Memory B cell (primary cell): ENCODE results near the gene LTBP1.

Source experiments
- ATAC-seq: fragments of 150-1000 bp; cut with Tn5 transposase; 2 replicates; pipeline ENCODE4 v1.10.0; 2021; ENCODE audit warnings: low read depth, mild to moderate bottlenecking, moderate library complexity
- DNase-seq, 2 donors: peaks; one replicate each; pipeline ENCODE4 v3.0.0; 2022; ENCODE audit warnings: low spot score in 2 of 2
- H3K27ac Mint-ChIP-seq: one replicate; pipeline ENCODE4 v1.8.0; 2022; ENCODE audit warnings: mild to moderate bottlenecking, moderate library complexity, mixed read lengths
- H3K27me3 Mint-ChIP-seq: one replicate; pipeline ENCODE4 v1.8.0; 2022; ENCODE audit warnings: mixed read lengths
- H3K36me3 Mint-ChIP-seq: one replicate; pipeline ENCODE4 v1.8.0; 2022; ENCODE audit warnings: mild to moderate bottlenecking, mixed read lengths
- H3K4me1 Mint-ChIP-seq: one replicate; pipeline ENCODE4 v1.8.0; 2022; ENCODE audit warnings: mixed read lengths
- H3K4me3 Mint-ChIP-seq: one replicate; pipeline ENCODE4 v1.8.0; 2022; ENCODE audit warnings: mild to moderate bottlenecking, moderate library complexity, mixed read lengths
- H3K9me3 Mint-ChIP-seq: one replicate; pipeline ENCODE4 v1.8.0; 2022; ENCODE audit warnings: mixed read lengths

The LTBP1 gene

DNA sequence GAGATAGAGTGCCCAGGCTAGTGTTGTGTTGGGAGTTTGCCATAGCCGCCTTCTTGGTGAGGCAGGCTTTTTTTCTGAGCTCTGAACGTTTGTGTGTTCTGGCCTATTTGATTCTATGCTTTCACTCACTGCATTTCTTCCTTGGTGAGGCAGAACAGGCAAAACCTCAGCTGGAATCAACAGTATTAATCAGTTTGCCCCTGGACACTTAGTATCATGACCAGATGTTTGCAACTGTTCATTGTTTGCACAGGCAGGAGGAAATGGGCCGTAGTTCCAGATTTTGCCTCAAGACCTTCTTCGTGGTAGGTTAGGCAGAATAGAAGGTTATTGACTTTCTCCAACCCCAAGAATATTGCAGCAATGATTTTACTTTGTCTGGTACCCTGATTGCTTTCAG is 311.6 kb downstream of the LTBP1 start:
- H3K27ac Mint-ChIP-seq = no peak overlapping the region
- peaks cover 9% of the 10 kb centered on the region for H3K27me3 Mint-ChIP-seq
- H3K4me1 Mint-ChIP-seq = peaks cover 2% of the 10 kb centered on the region
- ATAC-seq (no peak), DNase-seq (no peak)
- H3K36me3 Mint-ChIP-seq = no peaks in the 10 kb centered on the region
- no peak overlapping the region for H3K4me3 Mint-ChIP-seq
- no peaks in the 10 kb centered on the region for H3K9me3 Mint-ChIP-seq

DNA sequence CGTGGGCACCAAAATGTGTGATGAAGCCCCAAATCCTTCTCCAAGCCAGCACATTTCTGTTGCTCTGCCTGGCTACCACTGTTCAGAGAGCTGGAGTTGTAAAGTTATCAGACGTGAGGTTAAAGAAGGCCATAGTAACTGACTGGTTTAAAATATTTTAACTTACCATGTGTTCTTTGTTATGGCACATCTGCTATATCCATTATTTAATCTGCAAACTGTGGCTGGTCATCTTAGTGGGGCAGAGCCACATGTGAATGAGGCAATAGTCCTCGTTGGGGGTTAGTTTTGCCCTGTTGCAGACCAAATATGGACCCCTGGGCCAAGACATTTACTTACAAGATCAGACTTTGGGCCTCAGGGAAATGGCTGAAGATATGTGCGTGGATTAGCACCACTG is 315.3 kb downstream of the LTBP1 start:
- peaks cover 8% of the 10 kb centered on the region for H3K27me3 Mint-ChIP-seq
- no peak for DNase-seq
- H3K4me1 Mint-ChIP-seq = peaks cover 2% of the 10 kb centered on the region
- no peak overlapping the region for H3K27ac Mint-ChIP-seq
- H3K36me3 Mint-ChIP-seq = no peaks in the 10 kb centered on the region
- H3K4me3 Mint-ChIP-seq = no peak overlapping the region
- no peaks in the 10 kb centered on the region for H3K9me3 Mint-ChIP-seq
- no peak for ATAC-seq

DNA sequence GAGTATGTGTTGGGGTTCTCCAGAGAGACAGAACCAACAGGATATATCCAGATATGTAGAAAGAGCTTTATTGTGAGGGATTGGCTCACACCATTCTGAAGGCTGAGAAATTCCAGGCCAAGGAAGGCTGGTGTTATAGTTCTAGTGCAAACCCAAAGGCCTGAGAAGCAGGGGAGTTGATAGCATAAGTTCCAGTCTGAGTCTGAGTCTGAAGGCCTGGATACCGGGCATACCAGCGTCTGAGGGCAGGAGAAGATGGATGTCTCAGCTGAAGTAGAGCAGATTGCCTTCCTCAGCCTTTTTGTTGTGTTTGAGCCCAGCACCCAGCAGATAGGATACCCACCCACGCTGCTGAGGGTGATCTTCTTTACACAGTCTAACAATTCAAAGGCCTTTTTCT is 318.0 kb downstream of the LTBP1 start:
- ATAC-seq (no peak), DNase-seq (no peak)
- no peak overlapping the region for H3K27ac Mint-ChIP-seq
- no peaks in the 10 kb centered on the region for H3K36me3 Mint-ChIP-seq
- no peak overlapping the region for H3K4me3 Mint-ChIP-seq
- peaks cover 11% of the 10 kb centered on the region for H3K27me3 Mint-ChIP-seq
- H3K4me1 Mint-ChIP-seq = peaks cover 2% of the 10 kb centered on the region
- no peaks in the 10 kb centered on the region for H3K9me3 Mint-ChIP-seq

DNA sequence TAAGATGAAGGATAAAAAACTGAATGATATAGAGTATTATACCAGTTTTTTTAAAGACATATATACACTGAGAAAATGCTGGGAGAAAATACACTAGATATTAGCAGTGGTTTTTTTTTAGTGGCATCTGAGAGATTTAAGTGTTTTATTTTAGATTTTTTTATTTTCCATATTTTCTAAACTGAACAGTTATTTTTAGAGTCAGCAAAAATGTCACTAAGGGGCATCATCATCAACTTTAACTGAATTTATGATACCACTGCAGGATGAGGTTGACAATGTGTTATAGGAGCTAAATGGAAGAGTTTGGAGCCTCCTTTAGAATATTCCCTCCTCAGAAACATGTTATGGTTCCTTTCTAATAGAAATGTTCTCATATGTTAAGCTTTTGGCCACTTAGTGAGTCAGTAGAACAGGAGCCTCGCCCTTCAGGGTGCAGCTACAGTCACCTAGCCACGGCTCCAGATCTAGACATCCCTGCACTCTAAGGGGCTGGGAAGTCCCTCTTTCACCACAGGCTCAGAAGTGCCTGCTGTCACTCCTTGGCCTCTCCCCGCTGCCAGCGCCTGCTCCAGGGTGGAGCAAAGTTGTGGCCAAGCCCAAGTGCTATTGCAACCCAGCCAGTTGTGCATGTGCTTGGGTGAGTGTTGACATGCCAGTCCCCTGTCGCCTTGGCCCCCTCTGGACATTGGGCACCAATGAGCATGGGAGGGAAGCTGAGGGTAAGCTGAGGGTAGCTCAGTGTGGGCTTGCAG is 319.0 kb downstream of the LTBP1 start:
- Mint-ChIP-seq H3K4me3 (no peak overlapping the region), H3K4me1 (peaks cover 2% of the 10 kb centered on the region), H3K9me3 (no peaks in the 10 kb centered on the region), H3K27ac (no peak overlapping the region), H3K36me3 (no peaks in the 10 kb centered on the region), H3K27me3 (peaks cover 11% of the 10 kb centered on the region)
- ATAC-seq (no peak), DNase-seq (no peak)

DNA sequence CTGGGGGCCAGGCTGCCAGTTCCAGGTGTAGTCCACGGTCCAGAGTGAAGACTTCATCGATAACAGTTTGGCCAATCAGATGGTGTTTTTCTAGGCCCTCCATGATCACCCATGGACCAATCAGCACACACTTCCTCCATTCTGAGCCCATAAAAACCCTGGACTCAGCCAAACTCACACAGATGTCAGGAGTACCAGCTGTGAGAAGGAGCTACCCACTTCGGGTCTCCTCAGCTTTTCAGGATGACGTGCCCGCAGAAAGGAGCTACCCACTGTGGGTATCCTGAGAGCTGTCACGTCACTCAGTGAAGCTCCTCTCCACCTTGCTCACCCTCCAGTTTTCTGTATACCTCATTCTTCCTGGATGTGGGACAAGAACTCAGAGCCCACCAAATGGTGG is 319.7 kb downstream of the LTBP1 start:
- no peak overlapping the region for H3K27ac Mint-ChIP-seq
- ATAC-seq = no peak
- no peaks in the 10 kb centered on the region for H3K4me1 Mint-ChIP-seq
- H3K9me3 Mint-ChIP-seq = no peaks in the 10 kb centered on the region
- no peak for DNase-seq
- no peak overlapping the region for H3K4me3 Mint-ChIP-seq
- H3K27me3 Mint-ChIP-seq = peaks cover 6% of the 10 kb centered on the region
- H3K36me3 Mint-ChIP-seq = no peaks in the 10 kb centered on the region

DNA sequence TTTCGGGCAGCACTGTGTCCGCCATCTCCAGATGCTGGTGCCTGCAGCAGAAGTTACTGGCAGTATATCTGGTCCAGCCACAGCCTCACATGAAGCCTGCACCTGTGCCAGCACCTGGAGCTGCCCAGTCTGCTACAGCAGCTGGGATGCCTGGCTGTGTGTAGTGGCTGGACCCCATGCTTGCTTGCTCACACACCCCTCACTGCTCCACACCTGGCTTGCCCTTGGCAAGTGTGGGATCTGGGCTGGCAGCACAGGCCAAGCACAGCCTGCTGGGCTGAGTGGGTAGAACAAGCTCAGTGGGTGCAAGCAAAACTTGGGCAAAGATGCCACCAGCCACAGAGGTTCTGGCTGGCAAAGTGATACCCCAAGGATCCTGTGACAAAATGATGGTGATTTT is 320.3 kb downstream of the LTBP1 start:
- no peaks in the 10 kb centered on the region for H3K9me3 Mint-ChIP-seq
- H3K27ac Mint-ChIP-seq = no peak overlapping the region
- no peak for DNase-seq
- no peak for ATAC-seq
- H3K36me3 Mint-ChIP-seq = no peaks in the 10 kb centered on the region
- H3K27me3 Mint-ChIP-seq = peaks cover 7% of the 10 kb centered on the region
- H3K4me1 Mint-ChIP-seq = peaks cover 3% of the 10 kb centered on the region
- H3K4me3 Mint-ChIP-seq = no peak overlapping the region

DNA sequence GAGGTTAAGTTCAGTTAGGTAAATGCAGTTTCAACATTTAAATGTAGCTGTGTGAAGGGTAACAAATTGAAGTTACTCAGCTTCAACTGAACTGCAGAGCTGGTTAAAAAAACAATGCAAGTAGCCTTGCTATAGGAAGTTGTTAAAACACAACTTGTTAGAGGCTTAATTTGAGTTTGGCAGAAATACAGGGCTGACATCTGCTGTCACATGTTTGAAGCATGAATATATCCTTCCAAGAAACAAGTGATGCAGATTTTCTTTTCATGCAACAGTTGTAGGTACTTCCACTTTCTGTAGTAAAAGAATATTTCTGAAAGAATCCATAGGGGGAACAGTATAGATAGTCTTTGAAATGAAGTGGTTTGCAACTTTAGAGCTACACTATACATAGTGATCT is 321.0 kb downstream of the LTBP1 start:
- no peak for ATAC-seq
- H3K4me1 Mint-ChIP-seq = peaks cover 5% of the 10 kb centered on the region
- no peak for DNase-seq

DNA sequence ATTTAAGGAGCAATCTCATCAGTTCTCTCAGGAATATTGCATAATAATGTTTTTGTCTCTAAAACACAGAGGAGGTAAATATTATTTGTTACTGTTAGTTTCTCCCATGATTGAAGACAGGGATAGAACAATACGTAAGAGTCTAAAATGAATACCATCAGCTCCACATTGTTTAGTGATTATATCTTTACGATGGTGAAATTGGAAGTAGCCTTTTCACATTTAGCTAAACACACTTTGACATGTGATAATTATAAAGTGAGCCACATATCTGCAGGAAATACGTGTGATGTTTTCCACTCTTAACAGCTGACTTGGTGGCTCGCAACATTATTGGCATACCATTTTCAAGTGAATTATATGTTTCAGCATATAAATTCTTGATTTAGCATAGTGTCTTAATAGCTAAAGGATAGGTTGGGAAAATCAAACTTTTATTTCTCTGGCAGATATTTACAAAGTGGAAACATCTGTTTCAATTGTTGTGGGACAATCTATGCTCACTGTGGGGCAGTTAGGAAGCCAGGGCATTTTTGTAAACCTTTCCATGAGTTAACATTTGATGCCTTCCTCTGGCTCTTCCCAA is 321.6 kb downstream of the LTBP1 start:
- H3K4me1 Mint-ChIP-seq = peaks cover 5% of the 10 kb centered on the region

More for the DNA sequence above, 321.0 kb downstream of the LTBP1 start:
- H3K9me3 Mint-ChIP-seq = no peaks in the 10 kb centered on the region
- peaks cover 7% of the 10 kb centered on the region for H3K27me3 Mint-ChIP-seq
- no peak overlapping the region for H3K4me3 Mint-ChIP-seq
- no peaks in the 10 kb centered on the region for H3K36me3 Mint-ChIP-seq
- no peak overlapping the region for H3K27ac Mint-ChIP-seq

DNA sequence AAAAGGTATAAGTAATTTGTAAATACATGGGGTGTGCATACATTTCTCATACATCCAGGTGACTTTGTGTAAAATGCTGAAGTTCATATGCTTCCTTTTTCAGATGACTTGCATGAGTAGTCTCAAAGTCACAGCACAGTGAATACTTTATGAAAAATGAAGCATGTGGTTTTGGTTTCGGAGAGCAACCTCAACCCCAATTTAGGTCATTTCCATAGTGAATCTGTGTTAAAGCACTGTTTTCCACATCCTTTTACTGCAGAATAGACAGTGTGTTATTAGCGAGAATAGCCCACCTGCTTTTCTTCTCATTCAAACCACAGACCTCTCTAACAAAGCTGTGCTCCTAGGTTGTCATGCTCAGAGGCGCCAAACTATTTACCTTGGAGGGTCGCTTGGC is 325.2 kb downstream of the LTBP1 start:
- Mint-ChIP-seq H3K27ac (no peak overlapping the region), H3K4me3 (no peak overlapping the region), H3K4me1 (peaks cover 5% of the 10 kb centered on the region), H3K27me3 (peaks cover 14% of the 10 kb centered on the region), H3K9me3 (no peaks in the 10 kb centered on the region), H3K36me3 (no peaks in the 10 kb centered on the region)
- DNase-seq (peak in 1 of 2 donors; percentile 30), ATAC-seq (peak; percentile 94)

More for the DNA sequence above, 321.6 kb downstream of the LTBP1 start:
- no peak for DNase-seq
- Mint-ChIP-seq H3K4me3 (no peak overlapping the region), H3K27me3 (peaks cover 6% of the 10 kb centered on the region), H3K27ac (no peak overlapping the region), H3K9me3 (no peaks in the 10 kb centered on the region), H3K36me3 (no peaks in the 10 kb centered on the region)
- ATAC-seq = no peak

DNA sequence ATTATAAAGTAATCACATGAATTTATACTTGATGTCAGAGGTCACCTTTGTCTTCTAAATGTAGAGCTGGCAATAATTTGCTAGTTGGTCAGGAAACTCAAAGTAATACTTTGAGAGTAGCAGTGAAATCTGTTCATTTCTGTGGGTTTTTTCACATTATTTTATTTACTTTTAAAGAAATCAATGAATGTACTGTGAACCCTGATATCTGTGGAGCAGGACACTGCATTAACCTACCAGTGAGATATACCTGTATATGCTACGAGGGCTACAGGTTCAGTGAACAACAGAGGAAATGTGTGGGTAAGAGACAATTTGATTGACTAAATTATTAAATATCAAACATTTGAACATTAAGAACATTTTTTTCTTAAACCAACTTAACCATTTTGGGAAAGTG is 326.7 kb downstream of the LTBP1 start:
- no peaks in the 10 kb centered on the region for H3K36me3 Mint-ChIP-seq
- H3K4me1 Mint-ChIP-seq = peaks cover 5% of the 10 kb centered on the region
- ATAC-seq (no peak), DNase-seq (no peak)
- H3K9me3 Mint-ChIP-seq = no peaks in the 10 kb centered on the region
- H3K27ac Mint-ChIP-seq = no peak overlapping the region
- H3K27me3 Mint-ChIP-seq = peaks cover 14% of the 10 kb centered on the region
- no peak overlapping the region for H3K4me3 Mint-ChIP-seq

DNA sequence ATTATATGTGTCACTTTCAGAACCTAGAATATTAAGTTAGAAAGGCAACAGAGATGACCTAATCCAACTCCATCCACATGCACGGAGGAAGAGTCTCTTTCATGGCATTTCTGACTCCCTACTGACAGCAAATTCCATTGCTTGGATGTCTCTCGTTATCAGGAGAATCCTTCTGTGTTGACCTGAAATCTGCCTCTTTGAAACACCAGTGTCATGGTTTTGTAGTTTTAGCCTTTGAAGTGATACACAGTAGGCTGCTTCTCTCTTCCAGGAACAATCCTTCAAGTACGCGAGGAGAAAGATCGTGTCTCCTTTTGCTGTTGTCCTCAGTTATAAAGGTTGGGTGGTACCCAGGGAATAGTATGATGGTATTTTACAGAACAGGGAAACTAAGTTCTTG is 327.8 kb downstream of the LTBP1 start:
- Mint-ChIP-seq H3K4me1 (peaks cover 5% of the 10 kb centered on the region), H3K27me3 (peaks cover 13% of the 10 kb centered on the region), H3K4me3 (no peak overlapping the region)

DNA sequence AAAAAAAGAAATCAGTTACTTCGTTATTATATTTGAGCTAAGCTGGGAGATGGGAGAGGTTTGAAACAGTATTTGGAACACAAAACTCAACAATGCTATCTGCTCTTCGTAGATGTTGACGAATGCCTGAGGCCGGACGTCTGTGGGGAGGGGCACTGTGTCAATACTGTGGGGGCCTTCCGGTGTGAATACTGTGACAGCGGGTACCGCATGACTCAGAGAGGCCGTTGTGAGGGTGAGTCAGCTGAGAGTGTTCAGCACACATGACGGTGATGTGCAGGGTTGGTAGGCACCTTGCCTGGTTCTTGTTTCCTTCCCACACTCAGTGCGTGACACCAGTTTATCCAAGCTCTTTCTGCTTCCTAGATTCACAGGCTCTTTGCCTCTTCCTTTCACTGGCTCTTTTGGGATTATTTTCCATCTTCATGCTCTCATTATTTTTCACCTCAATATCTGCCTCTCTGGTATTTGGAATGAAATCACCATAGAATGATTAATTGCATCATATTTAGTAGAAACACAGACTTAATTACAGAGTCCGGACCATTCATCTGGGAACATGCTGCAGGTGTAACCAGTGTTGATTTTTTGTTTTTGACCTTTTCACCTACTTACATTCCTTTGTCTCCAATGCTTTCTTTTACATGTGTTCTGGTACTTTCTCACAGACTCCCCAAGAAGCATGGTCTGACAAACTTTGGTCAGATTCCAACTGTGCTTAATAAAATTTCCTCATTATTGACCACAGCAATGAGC is 329.1 kb downstream of the LTBP1 start:
- Mint-ChIP-seq H3K4me3 (no peak overlapping the region), H3K27ac (no peak overlapping the region), H3K36me3 (no peaks in the 10 kb centered on the region), H3K27me3 (peaks cover 11% of the 10 kb centered on the region), H3K9me3 (no peaks in the 10 kb centered on the region), H3K4me1 (peaks cover 5% of the 10 kb centered on the region)
- DNase-seq (no peak), ATAC-seq (no peak)

More for the DNA sequence above, 327.8 kb downstream of the LTBP1 start:
- no peaks in the 10 kb centered on the region for H3K9me3 Mint-ChIP-seq
- no peaks in the 10 kb centered on the region for H3K36me3 Mint-ChIP-seq
- no peak for DNase-seq
- no peak for ATAC-seq
- H3K27ac Mint-ChIP-seq = no peak overlapping the region

DNA sequence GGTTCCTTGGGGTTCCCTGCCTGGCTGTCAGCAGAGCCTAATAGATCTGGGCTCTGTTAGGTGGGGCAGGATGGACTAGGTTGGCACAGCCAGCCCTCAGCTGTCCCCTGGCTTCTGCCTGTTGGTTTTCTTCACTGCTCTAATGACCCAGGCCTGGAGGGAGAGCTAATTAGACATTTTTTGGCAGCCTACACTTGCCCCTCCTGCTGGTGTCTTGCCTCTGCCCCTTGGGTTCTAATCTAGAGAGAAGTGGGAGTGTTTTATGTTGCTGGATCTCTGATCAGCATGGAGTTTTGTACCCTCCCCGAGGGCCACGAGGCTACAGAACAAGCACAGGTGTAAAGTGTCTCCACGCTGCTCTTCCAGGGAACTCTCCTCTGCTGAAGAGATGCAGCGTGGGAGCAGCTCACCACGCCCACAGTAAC is 330.3 kb downstream of the LTBP1 start:
- Mint-ChIP-seq H3K27ac (no peak overlapping the region), H3K4me3 (no peak overlapping the region), H3K9me3 (no peaks in the 10 kb centered on the region), H3K4me1 (peaks cover 2% of the 10 kb centered on the region), H3K27me3 (peaks cover 9% of the 10 kb centered on the region), H3K36me3 (no peaks in the 10 kb centered on the region)
- ATAC-seq = no peak
- DNase-seq = no peak

DNA sequence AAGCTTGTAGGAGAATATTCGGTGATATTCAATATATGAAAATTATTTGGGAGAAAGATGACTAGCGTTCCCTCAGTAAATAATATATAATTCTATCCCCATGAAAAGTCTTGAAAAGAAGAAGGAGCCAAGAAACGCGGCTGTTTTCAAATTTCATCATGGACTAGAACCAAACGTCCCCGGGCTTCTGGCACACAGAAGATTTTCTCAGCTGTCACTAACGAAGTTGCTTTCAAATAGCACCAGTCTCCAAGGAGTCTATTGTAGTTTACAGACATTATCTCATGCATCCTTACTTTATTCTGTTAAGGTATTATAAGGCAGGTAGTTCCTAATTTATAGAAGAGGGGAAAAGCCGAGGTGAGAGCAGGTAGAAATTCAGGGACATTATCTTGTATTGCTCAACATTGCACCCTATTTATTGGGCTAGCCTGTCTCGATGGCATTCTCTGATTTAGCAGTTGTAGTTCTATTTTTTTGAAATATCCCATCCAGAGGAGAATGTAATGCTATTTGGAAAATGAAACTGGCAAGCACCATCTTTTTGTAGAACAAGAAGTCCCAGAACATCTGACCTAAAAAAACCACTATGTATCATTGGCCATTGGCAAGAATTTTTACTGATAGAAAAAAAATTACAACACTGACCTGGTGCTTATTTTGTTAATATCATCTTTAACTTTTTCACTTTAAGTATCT is 331.6 kb downstream of the LTBP1 start:
- Mint-ChIP-seq H3K4me3 (no peak overlapping the region), H3K27ac (no peak overlapping the region), H3K27me3 (peaks cover 8% of the 10 kb centered on the region), H3K36me3 (no peaks in the 10 kb centered on the region), H3K9me3 (no peaks in the 10 kb centered on the region), H3K4me1 (no peaks in the 10 kb centered on the region)
- DNase-seq (no peak), ATAC-seq (no peak)
